ENCODE results near the gene PTPRC. TPM values are rescaled to one million over a fixed set of nuclear protein-coding genes. Genes with fewer than 3 reads are reported as not detected.

PTPRC gene
- total RNA-seq, 1 donor from 2014 or later = 0.29 TPM

GRCh38 chr1:198623752-198624647, 14.8 kb upstream of the PTPRC start:
- TF ChIP-seq, protein P1, sequence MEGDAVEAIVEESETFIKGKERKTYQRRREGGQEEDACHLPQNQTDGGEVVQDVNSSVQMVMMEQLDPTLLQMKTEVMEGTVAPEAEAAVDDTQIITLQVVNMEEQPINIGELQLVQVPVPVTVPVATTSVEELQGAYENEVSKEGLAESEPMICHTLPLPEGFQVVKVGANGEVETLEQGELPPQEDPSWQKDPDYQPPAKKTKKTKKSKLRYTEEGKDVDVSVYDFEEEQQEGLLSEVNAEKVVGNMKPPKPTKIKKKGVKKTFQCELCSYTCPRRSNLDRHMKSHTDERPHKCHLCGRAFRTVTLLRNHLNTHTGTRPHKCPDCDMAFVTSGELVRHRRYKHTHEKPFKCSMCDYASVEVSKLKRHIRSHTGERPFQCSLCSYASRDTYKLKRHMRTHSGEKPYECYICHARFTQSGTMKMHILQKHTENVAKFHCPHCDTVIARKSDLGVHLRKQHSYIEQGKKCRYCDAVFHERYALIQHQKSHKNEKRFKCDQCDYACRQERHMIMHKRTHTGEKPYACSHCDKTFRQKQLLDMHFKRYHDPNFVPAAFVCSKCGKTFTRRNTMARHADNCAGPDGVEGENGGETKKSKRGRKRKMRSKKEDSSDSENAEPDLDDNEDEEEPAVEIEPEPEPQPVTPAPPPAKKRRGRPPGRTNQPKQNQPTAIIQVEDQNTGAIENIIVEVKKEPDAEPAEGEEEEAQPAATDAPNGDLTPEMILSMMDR (IDR thresholded peaks at IDR 0.05; ENCODE audit: insufficient read depth, low read length, poor library complexity, severe bottlenecking) = no peak
- Histone ChIP-seq H3K4me3 (ENCODE audit: low read depth, low read length) (no peak overlapping the region), H3K27me3 (ENCODE audit: control insufficient read depth, insufficient read depth, low read length) (no peaks in the 10 kb centered on the region), H3K36me3 (ENCODE audit: control insufficient read depth, insufficient read depth, low read length) (no peaks in the 10 kb centered on the region)
- DNase-seq (ENCODE audit: low read depth) = no peak

DNA sequence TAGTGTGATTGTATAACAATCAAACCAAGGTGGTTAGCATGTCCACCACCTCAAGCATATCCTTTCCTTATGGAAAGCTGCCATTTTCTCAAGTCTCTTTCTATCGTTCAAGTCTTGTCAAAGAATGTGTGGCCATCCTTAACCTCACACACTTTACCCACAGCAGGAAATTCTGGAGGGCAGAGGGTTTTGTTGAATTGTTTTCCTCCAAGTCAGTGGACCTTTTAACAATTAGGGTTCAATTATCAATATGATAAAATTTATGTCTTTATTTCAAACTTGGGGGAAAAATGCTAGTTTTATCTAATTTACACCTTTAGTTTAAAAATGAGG, 14.2 kb upstream of the PTPRC start:
- Histone ChIP-seq H3K36me3 (ENCODE audit: control insufficient read depth, insufficient read depth, low read length) (no peaks in the 10 kb centered on the region), H3K4me3 (ENCODE audit: low read depth, low read length) (no peak overlapping the region), H3K27me3 (ENCODE audit: control insufficient read depth, insufficient read depth, low read length) (no peaks in the 10 kb centered on the region)
- DNase-seq (ENCODE audit: low read depth) = no peak
- TF ChIP-seq, protein P1 (IDR thresholded peaks at IDR 0.05; ENCODE audit: insufficient read depth, low read length, poor library complexity, severe bottlenecking) = no peak

- no peak for DNase-seq (ENCODE audit: low read depth)
- TF ChIP-seq, protein P1 (IDR thresholded peaks at IDR 0.05; ENCODE audit: insufficient read depth, low read length, poor library complexity, severe bottlenecking) = no peak
- Histone ChIP-seq H3K27me3 (ENCODE audit: control insufficient read depth, insufficient read depth, low read length) (no peaks in the 10 kb centered on the region), H3K36me3 (ENCODE audit: control insufficient read depth, insufficient read depth, low read length) (no peaks in the 10 kb centered on the region), H3K4me3 (ENCODE audit: low read depth, low read length) (no peak overlapping the region)
These were observed 11.3 kb upstream of the PTPRC start for GRCh38 chr1:198627436-198628066.

- TF ChIP-seq, protein P1 (IDR thresholded peaks at IDR 0.05; ENCODE audit: insufficient read depth, low read length, poor library complexity, severe bottlenecking) = no peak
- Histone ChIP-seq H3K36me3 (ENCODE audit: control insufficient read depth, insufficient read depth, low read length) (no peaks in the 10 kb centered on the region), H3K27me3 (ENCODE audit: control insufficient read depth, insufficient read depth, low read length) (no peaks in the 10 kb centered on the region), H3K4me3 (ENCODE audit: low read depth, low read length) (no peak overlapping the region)
- no peak for DNase-seq (ENCODE audit: low read depth)
These were observed 10.8 kb upstream of the PTPRC start for GRCh38 chr1:198628067-198628455.

DNA sequence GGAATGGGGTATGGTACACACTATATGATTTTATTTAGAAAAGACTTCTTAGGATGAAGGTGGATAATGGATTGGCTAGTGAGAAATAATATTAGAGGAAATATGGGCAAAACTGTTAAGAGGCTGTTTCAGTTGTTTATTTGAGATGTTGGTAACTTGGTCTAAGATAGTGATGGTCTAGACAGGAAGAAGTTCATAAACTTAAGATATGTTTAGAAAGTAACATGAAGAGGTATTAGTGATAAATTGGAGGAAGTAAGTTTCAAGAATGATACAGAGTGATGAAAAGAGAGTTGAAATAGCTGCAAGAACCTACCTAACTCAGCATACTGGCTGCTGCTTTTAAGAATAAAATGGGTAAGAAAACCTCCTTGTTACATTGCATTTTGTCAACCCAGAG, 9.2 kb upstream of the PTPRC start:
- H3K36me3 ChIP-seq (ENCODE audit: control insufficient read depth, insufficient read depth, low read length) = no peaks in the 10 kb centered on the region
- H3K27me3 ChIP-seq (ENCODE audit: control insufficient read depth, insufficient read depth, low read length) = no peaks in the 10 kb centered on the region
- TF ChIP-seq, protein P1 (IDR thresholded peaks at IDR 0.05; ENCODE audit: insufficient read depth, low read length, poor library complexity, severe bottlenecking) = no peak
- no peak for DNase-seq (ENCODE audit: low read depth)
- no peak overlapping the region for H3K4me3 ChIP-seq (ENCODE audit: low read depth, low read length)
